MCF 10A (cell line): ENCODE results near the gene ELFN1. TPM values are rescaled to one million over a fixed set of nuclear protein-coding genes. Genes with fewer than 3 reads are reported as not detected.

Experiments used
- BruUV-seq: library from RNA; stranded (reverse); fragments of 400-500 nt; replicated peaks from 2 replicates; lab custom pipeline; 2021; lab: Mats Ljungman, UMichigan
- CTCF ChIA-PET: fragments of 300-600 bp; sonication (Branson Sonifier 250); formaldehyde crosslinking; extraction: SDS; loops from one replicate; lab custom pipeline; 2021; ENCODE audit warnings: antibody characterized with exemption, inconsistent platforms; lab: Yijun Ruan, JAX
- POLR2A ChIA-PET: fragments of 300-600, 350-650 bp; sonication (Branson Sonifier 250); formaldehyde crosslinking; extraction: SDS; loops from one replicate; lab custom pipeline; 2020; ENCODE audit warnings: antibody characterized with exemption, inconsistent platforms; lab: Yijun Ruan, JAX
- DNase-seq: peaks from one replicate; pipeline ENCODE4 v3.0.0-alpha.2; 2018; ENCODE audit not compliant: unreplicated experiment
- H3K27ac Mint-ChIP-seq: one replicate; pipeline ENCODE4 v1.8.0; 2022; ENCODE audit warnings: mild to moderate bottlenecking, low read depth, mixed read lengths; ENCODE audit not compliant: unreplicated experiment
- H3K27me3 Mint-ChIP-seq: one replicate; pipeline ENCODE4 v1.8.0; 2022; ENCODE audit warnings: mixed read lengths; ENCODE audit not compliant: insufficient read depth, unreplicated experiment
- H3K36me3 Mint-ChIP-seq: one replicate; pipeline ENCODE4 v1.8.0; 2022; ENCODE audit warnings: mild to moderate bottlenecking, moderate library complexity, mixed read lengths; ENCODE audit not compliant: insufficient read depth, unreplicated experiment
- H3K4me1 Mint-ChIP-seq: one replicate; pipeline ENCODE4 v1.8.0; 2022; ENCODE audit warnings: mixed read lengths; ENCODE audit not compliant: insufficient read depth, unreplicated experiment
- H3K4me3 Mint-ChIP-seq: one replicate; pipeline ENCODE4 v1.8.0; 2022; ENCODE audit warnings: mild to moderate bottlenecking, moderate library complexity, mixed read lengths; ENCODE audit not compliant: unreplicated experiment
- H3K9me3 Mint-ChIP-seq: one replicate; pipeline ENCODE4 v1.8.0; 2022; ENCODE audit warnings: mixed read lengths; ENCODE audit not compliant: unreplicated experiment
- intact Hi-C: fragments of 100-400 bp; cut with micrococcal nuclease; formaldehyde crosslinking; loops from 2 replicates; pipeline ENCODE4 v1.14.1; 2022
- total RNA-seq: library from RNA; stranded (reverse); gene quantifications from 2 replicates; pipeline ENCODE4 v1.2.3, GENCODE V29; 2022
- TF ChIP-seq, protein P1 (sequence below): fragments of 200-600 bp; IDR thresholded peaks from one replicate; pipeline ENCODE4 v1.8.0; 2022; ENCODE audit warnings: antibody characterized with exemption, mild to moderate bottlenecking; ENCODE audit not compliant: unreplicated experiment

ELFN1 gene
- total RNA-seq, 1 experiment from 2014 or later, result not detected

DNA sequence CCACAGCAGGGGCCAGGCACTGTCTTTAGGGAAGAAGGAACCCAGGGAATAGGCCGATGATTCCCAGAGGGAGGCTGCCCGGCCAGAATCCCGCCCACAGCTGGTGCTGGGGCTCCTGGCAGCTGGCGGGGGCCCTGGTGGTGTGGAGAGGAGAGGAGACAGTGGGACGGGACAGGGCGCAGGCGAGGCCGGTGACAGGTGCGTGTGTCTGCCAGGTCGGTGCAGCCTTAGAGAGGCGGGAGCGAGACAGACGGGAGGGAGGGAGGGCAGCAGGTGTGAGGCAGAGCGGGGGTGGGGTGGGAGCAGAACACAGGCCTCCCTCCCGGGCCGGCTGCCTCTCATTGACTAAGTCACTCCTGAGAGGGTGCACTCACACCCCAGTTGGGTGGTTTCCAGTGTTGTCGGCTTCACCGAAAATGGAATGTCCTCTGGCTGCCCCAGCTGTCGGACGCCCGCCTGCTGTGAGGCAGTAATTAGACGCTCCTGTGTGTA, 55.2 kb downstream of the ELFN1 start:
- BruUV-seq, result no TSS peak
- Mint-ChIP-seq H3K4me1 (no peaks in the 10 kb centered on the region), H3K9me3 (no peaks in the 10 kb centered on the region), H3K27me3 (peaks cover 44% of the 10 kb centered on the region), H3K27ac (no peak overlapping the region), H3K4me3 (no peak overlapping the region), H3K36me3 (no peaks in the 10 kb centered on the region)
- no peak for DNase-seq
- ChIA-PET CTCF (interaction anchor here (0.5 kb wide), 1 partner anchor 10 kb away, joined by 3 read pairs; no protein-coding TSS in a partner anchor), POLR2A (no interaction called here)
- intact Hi-C loops, result no loop called here
- TF ChIP-seq, protein P1, sequence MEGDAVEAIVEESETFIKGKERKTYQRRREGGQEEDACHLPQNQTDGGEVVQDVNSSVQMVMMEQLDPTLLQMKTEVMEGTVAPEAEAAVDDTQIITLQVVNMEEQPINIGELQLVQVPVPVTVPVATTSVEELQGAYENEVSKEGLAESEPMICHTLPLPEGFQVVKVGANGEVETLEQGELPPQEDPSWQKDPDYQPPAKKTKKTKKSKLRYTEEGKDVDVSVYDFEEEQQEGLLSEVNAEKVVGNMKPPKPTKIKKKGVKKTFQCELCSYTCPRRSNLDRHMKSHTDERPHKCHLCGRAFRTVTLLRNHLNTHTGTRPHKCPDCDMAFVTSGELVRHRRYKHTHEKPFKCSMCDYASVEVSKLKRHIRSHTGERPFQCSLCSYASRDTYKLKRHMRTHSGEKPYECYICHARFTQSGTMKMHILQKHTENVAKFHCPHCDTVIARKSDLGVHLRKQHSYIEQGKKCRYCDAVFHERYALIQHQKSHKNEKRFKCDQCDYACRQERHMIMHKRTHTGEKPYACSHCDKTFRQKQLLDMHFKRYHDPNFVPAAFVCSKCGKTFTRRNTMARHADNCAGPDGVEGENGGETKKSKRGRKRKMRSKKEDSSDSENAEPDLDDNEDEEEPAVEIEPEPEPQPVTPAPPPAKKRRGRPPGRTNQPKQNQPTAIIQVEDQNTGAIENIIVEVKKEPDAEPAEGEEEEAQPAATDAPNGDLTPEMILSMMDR, result no peak

DNA sequence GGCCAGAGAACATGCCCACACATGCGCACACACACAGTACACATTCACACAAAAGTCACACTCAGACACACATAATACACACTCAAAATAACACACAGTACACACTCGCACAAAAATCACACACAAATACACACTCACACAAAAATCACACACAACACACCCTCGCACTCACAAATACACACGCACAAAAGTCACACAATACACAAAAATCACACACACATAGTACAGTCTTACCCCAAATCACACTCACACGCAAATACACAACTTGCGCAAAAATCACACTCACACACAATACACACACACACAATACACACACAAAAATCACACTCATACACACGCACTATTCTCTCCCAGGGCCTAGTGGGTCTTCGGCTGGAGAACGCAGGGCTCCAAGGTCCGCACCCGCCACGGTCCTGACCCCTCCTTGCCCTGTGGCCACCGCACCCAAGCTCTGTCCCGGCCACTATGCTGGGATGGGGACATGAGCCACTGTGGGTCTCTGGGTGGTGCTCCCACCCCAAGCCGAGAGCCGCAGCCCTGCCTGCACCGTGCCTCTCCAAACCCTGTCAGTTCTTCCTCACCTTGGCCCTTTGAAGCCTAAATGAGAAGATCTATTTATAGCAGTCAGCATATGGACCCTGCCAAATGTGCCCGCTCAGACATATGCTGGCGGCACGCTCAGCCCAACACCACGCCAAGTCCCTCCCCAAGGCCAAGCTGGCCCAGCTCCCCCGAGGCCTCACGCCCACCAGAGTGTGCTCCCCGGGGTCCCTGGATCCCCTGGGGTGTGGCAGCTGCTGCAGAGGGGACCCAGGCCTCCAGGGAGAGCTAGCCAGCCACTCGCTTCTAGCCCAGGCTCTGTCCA, 55.9 kb downstream of the ELFN1 start:
- no peaks in the 10 kb centered on the region for H3K4me1 Mint-ChIP-seq
- no peaks in the 10 kb centered on the region for H3K36me3 Mint-ChIP-seq
- H3K27me3 Mint-ChIP-seq, result peaks cover 52% of the 10 kb centered on the region
- BruUV-seq, result no TSS peak
- intact Hi-C loops, result no loop called here
- ChIA-PET POLR2A (no interaction called here), CTCF (no interaction called here)
- no peak for DNase-seq
- no peak overlapping the region for H3K4me3 Mint-ChIP-seq
- H3K9me3 Mint-ChIP-seq, result no peaks in the 10 kb centered on the region
- H3K27ac Mint-ChIP-seq, result no peak overlapping the region
- TF ChIP-seq, protein P1, result no peak

DNA sequence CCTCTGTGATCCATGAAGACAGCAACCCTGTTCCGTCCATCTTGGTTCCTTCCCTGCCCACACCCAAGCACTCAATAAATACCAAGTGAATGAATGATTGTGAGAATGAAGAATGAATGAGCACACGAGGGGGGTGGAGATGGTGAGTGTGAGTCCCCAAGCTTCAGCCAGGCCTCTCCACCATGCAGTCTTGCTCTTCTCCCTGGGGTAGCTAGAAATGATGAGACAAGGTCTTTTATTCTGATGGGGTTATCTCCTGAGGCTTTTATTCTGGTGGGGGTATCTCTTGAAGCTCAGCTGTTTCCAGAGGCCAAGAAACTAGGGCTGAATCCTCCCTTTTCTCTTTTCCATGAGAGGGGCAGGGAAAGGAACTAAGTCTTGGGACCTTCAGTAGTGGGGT, 57.0 kb downstream of the ELFN1 start:
- H3K4me1 Mint-ChIP-seq, result no peaks in the 10 kb centered on the region
- intact Hi-C loops, result no loop called here
- no peak overlapping the region for H3K4me3 Mint-ChIP-seq
- BruUV-seq, result no TSS peak
- no peak for DNase-seq
- TF ChIP-seq, protein P1, result no peak
- no peaks in the 10 kb centered on the region for H3K36me3 Mint-ChIP-seq
- peaks cover 62% of the 10 kb centered on the region for H3K27me3 Mint-ChIP-seq
- ChIA-PET POLR2A (no interaction called here), CTCF (no interaction called here)
- H3K9me3 Mint-ChIP-seq, result no peaks in the 10 kb centered on the region
- H3K27ac Mint-ChIP-seq, result no peak overlapping the region

DNA sequence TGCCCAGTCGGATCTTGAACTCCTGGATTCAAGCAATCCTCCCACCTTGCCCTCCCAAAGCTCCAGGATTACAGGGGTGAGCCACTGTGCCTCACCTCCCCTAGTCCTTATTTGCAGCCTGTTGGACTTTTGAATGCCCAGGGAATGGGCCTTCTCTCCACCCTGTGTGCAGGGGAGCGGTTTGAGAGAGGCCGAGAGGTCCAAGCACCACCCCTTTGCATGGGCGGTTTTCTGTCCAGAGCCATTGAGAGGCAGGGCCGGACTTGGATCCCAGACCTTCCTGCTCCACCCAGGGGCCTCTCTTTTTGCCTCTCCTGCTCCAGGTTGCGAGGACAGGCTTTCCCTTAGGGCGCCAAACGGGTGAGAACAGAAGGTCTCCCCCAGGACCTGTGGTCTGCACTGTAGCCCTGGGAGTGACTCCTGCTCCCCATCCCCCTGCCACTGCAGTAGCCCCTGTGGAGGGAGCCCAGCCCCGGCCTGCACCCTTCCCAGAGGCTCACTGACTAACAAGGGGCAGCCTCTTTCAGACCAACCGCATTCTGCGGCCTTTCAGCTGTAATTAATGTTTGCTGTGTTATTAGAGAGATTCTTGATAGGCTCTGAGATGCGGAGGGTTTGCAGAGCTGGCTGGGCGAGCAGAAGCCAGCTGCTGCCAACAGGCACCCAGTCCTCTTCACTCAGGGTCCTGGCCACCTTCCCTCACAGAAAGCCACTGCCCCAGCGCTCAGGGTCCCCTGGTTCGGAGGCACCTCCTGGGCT, 57.9 kb downstream of the ELFN1 start:
- CTCF ChIA-PET, result interaction anchor here (0.9 kb wide), 1 partner anchor 65 kb away, joined by 3 read pairs; no protein-coding TSS in a partner anchor
- H3K27ac Mint-ChIP-seq, result no peak overlapping the region
- peaks cover 72% of the 10 kb centered on the region for H3K27me3 Mint-ChIP-seq
- no peaks in the 10 kb centered on the region for H3K4me1 Mint-ChIP-seq
- H3K4me3 Mint-ChIP-seq, result no peak overlapping the region
- POLR2A ChIA-PET, result no interaction called here
- TF ChIP-seq, protein P1, result no peak
- DNase-seq, result no peak
- no peaks in the 10 kb centered on the region for H3K36me3 Mint-ChIP-seq
- H3K9me3 Mint-ChIP-seq, result no peaks in the 10 kb centered on the region
- intact Hi-C loops, result no loop called here
- BruUV-seq, result no TSS peak
